ENCODE data around the gene ASMT.
"Not testable (repeated sequence)": the region's sequence is repeated elsewhere in the genome, so short reads cannot be mapped to it uniquely, and the experiment has no call there.

Gene ASMT, protein sequence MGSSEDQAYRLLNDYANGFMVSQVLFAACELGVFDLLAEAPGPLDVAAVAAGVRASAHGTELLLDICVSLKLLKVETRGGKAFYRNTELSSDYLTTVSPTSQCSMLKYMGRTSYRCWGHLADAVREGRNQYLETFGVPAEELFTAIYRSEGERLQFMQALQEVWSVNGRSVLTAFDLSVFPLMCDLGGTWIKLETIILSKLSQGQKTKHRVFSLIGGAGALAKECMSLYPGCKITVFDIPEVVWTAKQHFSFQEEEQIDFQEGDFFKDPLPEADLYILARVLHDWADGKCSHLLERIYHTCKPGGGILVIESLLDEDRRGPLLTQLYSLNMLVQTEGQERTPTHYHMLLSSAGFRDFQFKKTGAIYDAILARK

DNA sequence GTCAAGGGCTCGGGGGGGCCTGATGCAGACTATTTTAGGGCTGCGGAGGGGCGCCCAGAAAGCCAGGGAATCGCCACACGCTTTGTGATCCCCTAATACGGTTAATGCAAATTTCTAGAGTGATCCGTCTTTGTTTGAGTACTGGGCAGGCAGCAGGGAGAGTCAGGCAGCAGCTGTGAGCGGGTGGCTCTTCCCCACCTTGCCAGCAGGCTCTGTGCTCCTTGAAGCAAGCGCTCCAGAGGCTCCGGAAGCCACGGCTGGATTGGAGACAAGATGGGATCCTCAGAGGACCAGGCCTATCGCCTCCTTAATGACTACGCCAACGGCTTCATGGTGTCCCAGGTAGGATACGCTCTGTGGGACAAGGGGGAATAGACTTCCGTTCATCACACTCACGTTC lies at the start of gene ASMT:
TSS of gene ASMT (plus strand) at position 133 of the 400 bp plus-strand sequence. CDS start at position 274, 141 bp downstream.
- DNase-seq, result no peak

DNA sequence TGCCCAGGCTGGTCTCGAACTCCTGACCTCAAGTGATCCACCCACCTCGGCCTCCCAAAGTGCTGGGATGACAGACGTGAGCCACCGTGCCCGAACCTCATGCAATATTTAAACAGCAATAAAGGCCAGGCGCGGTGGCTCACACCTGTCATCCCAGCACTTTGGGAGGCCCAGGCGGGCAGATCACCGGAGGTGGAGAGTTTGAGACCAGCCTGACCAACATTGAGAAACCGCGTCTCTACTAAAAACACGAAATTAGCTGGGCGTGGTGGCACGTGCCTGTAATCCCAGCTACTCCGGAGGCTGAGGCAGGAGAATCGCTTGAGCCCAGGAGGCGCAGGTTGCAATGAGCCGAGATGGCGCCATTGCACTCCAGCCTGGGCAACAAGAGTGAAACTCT lies 40.7 kb upstream of the ASMT start:
- DNase-seq, result not testable (repeated sequence)

DNA sequence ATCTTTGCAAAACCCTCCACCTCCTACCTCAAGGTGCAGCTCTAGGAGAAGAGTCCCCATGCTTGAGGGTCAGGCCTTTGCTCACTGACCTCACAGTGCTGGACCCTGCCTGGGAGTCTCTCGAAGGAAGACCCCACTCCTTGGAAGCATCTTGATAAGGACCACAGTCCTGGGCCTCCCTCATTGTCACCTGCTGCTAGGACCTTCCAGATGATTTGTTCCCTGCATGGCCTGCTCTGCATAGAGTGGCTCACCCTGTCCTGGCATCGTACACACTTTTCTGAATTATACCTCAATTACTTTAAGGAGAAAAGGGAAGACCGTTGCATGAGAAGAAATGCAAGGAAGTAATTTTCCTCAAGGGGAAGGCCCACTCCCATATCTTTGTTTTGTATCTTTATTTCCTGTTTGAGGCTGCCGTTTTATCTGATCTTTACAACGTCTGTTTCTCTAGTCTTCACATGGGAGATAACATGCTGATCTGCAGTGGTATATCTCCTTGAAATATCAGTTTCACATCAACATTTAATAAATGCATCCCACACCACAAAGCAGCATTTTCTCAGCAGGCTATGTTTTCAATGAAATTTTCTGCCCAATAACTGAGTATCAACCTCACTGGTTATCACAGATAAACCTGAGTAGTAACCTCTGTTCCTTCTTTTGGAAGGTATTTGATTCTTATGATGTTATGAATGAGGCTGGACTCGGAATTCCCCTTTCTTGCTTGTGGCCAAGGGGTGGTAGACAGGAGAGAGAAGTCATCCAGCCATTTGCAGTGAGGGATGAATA lies 38.5 kb upstream of the ASMT start:
- no peak for DNase-seq

DNA sequence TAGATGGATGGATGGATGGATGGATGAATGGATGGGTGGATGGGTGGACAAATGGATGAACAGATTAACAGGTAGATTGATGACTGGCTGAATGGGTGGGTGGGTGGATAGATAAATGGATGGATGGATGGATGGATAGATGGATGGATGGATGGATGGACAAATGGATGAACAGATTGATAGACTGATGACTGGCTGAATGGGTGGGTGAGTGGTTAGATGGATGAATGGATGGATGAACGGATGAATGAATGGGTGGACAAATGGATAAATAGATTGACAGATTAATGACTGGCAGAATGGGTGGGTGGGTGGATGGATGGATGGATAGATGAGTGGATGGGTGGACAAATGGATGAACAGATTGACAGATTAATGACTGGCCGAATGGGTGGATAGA lies 37.0 kb upstream of the ASMT start:
- no peak for DNase-seq

DNA sequence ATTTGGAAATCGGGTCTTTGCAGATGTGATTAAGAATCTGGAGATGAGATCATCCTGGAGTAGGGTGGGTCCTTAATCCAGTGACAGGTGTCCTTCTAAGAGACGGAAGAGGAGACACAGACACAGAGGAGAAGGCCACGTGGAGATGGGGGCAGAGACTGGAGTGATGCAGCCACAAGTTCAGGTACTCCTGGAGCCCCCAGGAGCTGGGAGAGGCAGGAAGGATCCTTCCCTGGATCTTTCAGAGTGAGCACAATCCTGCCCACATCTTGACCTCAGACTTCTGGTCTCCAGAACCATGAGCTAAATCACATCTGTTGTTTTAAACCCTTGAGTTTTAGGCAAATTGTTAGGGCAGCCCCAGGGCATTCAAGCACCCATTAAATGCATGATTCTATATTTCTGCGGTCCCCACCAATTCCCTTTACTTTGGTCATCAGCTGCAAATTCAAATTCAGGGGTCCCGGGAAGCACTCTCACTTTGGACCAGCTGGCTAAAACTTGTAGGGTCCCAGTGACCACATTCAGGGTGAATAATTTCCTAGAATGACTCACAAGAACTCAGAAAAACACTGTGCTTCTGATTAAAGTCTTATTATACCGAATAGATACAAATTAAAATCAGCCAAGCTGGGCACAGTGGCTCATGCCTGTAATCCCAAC lies 36.2 kb upstream of the ASMT start:
- no peak for DNase-seq

DNA sequence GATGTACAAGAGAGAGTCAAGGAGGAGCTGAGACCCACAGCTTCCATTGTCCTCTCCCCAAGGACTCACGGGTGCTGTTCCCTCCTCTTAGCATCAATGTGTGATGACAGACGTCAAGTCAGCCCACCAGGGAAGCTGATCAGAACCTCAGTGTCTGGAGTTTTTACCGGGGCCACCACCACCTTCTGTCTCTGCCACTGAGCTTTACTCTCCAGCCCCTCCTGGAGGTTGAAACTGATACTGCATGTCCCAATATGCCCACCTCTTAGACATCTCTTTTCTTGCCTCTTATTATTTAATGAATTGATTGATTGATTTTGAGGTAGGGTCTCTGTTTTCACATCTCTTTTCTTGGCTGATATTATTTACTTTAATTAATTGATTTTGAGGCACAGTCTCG lies 33.7 kb upstream of the ASMT start:
- DNase-seq, result peak; percentile 69 to 79

DNA sequence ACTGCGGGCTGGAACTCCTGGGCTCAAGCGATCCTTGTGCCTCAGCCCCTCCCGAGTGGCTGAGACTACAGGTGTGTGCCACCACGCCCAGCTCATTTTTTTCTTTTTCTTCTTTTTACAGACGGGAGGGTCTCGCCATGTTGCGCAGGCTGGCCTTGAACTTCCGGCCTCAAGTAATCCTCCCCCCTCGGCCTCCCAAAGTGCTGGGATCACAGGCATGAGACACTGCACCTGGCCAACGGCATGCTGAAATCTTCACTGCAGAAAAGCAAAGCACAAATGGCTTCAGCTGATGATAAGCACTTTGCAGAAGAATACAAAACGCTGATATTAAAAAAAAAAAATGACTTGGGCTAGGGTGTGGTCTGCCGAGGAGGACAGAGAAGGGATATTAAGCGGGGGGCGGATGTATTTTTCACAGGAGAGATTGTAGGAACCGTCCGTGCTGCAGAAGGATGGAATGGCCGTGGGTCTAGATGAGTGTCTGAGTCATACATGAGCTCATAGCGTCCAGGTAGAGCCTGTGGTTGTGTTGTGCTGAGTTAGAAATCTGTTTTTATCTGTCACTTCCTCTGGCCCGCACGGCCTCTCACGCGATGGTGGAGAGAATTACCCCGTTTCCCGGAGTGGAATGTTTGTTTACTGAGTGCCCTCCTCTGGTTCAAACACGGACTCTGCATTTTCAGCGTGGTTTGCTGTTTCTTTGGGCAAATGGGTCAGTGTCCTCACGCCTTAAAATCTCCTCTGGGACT lies 32.0 kb upstream of the ASMT start:
- DNase-seq, result no peak

DNA sequence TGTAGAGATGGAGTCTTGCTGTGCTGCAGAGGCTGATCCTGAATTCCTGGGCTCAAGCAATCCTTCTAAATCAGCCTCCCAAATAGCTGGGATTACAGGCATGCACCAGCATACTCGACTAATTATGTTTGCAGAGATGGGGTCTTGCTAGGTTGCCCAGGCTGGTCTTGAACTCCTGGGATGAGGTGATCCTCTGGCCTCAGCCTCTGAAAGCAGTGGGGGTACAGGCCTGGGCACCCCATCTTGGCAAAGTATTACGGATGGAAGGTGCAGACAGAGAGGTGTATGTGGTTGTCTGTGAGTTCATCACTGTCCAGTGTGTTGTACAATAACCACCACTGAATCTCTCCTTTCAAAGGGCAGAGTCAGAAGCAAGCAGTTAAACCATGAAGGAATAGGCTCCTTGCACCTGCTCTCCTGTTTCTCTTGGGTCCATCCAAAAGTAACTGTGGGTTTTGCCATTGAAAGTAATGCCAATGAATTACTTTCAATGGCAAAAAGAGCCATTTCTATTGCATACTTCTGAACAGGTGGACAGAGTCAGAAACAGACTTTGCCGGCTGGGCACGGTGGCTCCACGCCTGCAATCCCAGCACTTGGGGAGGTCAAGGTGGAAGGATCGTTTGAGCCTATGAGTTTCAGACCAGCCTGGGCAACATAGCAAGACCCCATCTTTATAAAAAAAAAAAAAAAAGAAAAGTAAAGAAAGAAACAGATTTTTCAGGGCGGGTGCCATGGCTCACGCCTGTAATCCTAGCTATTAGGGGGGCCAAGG lies 30.4 kb upstream of the ASMT start:
- DNase-seq, result no peak

DNA sequence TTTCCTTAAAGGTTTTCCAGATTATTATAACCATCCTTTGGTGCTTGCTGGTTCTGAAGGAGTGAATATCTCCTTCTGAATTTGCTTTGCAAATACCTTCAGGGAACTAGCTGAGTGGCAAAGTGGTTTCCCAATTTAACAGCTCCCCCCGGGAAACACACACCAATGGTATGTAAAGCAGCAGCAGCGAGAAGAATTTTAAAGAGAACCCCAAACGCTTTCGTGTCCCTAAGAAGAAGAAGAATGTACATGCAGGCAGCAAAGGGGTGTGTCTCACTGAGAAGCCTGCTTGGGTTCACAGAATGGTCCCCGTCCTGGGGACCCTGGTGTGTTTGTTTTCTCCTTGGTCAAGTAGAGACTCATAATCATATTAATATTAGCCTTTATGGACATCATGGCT lies 27.7 kb upstream of the ASMT start:
- DNase-seq, result no peak

DNA sequence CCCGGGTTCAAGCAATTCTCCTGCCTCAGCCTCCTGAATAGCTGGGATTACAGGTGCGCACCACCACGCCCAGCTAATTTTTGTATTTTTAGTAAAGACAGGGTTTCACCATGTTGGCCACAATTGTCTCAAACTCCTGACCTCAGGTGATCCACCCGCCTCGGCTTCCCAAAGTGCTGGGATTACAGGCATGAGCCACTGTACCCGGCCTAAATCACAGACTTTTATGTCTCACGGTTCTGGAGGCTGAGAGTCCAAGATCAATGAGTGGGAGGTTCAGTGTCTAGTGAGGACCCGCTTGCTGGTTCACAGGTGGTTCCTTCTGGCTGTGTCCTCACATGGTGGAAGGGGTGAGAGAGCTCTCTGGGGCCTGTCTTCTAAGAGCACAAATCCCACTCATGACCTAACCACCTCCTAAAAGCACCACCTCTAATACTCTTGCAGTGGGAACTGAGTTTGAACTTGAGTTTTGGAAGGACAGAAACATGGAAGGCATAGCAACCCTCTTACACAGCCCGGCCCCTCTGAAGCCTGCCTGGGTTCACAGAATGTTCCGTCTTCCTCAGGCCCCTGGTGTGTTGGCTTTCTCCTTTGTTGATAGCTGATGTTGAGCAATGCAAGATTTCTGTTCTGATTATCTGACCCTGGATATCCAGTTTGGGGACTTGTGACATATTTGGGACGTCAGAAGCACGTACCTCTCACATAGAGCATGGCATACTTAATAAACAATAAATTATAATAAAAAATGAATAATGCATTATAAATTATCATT lies 25.3 kb upstream of the ASMT start:
- no peak for DNase-seq

DNA sequence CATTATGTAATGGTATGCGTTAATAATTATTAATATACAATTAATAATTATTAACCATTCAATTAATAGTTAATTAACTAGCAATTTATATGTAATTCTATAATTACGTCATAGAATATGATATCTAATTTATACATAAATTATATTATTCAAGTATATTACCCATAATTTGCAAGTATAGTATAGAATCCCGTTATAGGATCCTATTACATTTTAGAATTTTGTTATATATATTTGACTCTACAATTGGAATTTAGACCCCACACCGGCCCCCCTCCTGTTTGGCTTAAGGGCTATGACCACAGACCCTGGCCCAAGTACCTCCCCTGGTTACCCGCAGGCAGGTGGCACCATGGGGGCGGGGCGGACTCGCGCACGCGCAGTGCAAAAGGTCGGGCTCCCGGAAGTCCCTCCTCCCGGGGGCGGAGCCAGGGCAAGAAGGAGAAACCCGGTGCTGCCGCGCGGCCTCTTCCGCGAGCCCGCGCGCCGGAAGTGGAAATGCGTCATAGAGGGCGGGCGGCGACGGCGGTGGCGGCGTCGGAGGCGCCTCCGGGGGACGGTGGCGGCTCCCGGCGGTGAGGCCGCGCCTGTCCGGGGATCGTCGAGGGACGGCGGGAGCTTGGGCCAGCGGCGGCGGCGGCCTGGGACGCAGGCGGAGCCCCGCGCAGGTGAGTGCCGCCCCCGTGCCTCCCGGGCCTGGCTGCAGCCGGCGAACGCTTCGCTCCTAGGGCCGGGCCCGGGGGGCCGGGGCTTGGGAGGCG lies 23.6 kb upstream of the ASMT start, which contains the start of gene AKAP17A:
TSS of gene AKAP17A (plus strand) at position 503 of the 761 bp plus-strand sequence. CDS start 1,859 bp downstream, outside the sequence.
- DNase-seq, result peak; percentile 59 to 66

DNA sequence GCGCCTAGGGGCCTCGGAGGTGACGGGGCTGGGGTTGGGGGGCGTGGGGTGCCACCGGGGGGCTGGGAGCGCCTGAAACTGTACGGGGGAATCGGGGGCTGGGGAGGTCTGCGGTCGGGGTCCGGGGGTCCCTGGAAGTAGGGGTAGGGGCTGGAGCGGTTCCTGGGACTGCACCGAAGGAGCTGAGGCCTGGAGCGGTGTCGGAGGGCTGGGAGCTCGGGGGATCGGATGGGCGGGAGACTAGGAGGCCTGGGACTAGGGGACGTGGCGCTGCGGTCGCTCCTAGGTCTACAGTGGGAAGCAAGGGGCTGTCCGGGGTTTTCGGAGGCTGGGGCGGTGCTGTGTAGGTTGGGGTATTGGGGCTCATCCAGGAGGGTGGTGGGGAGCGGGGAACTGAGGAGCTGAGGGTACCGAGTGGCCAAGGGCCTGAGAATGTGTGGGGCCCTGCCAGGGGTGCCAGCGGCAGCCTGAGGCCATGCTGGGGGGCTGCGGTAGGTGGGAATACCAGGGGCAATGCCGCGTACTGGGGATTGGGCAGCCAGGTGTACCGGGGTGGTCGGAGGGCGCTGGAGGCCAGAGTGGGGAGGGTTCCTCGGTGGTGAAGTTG lies 22.9 kb upstream of the ASMT start:
- DNase-seq, result no peak

DNA sequence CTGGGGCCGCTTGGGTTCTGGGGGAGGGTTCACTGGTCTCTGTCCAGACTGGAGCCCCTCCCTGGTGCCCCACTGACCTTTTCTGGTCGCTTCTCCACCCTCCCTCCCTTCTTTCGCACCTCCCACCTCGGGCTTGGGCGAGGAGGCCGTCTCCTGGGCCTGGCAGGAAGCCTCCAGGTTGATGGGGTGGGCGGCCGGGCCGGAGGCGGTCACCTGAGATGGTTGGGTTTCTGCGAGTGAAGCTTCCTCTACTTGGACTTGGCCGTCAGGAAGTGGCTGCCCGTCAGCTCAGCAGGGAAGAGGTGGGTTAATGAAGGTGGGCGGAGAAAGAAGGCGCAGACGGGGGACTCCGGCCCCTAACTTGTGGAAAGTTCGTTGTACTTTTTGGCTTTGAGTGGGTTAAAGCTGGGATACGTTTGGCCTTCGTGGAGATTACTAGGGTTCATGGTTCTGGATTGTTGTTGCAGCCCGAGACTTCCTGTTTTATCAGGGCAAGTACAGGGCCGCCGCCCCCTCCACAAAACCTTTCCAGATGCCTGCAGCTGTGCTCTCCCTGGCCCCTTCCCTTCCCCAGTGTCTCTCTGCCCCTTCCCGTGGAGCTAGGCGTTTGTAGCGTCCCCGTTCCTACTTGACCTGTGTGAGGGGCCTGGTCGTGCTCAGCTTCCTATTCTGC lies 22.3 kb upstream of the ASMT start:
- peak; percentile 47 to 59 for DNase-seq

DNA sequence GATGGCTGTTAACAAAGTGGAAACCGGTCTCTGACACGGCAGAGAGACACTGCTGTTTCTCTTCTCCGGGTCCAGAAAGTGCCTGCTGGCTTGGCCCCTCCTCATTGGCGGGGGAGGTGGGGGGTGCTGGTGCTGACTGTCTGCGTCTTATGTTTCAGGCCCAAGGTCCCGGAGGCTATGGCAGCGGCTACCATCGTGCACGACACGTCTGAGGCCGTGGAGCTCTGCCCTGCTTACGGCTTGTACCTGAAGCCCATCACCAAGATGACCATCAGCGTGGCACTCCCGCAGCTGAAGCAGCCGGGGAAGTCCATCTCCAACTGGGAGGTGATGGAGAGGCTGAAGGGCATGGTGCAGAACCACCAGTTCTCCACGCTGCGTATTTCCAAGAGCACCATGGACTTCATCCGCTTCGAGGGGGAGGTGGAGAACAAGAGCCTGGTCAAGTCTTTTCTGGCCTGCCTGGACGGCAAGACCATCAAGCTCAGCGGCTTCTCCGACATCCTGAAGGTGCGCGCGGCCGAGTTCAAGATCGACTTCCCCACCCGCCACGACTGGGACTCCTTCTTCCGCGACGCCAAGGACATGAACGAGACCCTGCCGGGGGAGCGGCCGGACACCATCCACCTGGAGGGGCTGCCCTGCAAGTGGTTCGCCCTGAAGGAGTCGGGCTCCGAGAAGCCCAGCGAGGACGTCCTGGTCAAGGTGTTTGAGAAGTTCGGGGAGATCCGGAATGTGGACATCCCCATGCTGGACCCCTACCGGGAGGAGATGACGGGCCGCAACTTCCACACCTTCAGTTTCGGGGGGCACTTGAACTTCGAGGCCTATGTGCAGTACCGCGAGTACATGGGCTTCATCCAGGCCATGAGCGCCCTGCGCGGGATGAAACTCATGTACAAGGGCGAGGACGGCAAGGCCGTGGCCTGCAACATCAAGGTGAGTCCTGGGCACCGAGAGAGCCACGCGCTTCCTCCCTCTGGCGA lies 21.3 kb upstream of the ASMT start:
- no peak for DNase-seq

DNA sequence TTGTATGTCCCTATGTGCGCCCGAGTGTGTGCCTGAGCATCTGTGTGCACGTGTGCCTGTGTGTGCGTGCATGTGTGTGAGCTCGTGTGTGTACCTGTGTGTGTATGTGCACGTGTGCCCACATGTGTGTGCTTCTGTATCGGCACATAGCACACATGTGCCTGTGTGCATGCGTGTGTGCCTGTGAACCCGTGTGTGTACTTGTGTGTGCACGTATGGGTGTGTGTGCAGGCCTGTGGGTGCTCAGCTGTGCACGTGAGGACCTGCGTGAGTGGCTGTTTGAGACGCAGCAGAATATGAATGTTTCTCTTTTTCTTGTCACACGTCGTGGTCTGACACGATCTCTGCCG lies 19.2 kb upstream of the ASMT start:
- no peak for DNase-seq

DNA sequence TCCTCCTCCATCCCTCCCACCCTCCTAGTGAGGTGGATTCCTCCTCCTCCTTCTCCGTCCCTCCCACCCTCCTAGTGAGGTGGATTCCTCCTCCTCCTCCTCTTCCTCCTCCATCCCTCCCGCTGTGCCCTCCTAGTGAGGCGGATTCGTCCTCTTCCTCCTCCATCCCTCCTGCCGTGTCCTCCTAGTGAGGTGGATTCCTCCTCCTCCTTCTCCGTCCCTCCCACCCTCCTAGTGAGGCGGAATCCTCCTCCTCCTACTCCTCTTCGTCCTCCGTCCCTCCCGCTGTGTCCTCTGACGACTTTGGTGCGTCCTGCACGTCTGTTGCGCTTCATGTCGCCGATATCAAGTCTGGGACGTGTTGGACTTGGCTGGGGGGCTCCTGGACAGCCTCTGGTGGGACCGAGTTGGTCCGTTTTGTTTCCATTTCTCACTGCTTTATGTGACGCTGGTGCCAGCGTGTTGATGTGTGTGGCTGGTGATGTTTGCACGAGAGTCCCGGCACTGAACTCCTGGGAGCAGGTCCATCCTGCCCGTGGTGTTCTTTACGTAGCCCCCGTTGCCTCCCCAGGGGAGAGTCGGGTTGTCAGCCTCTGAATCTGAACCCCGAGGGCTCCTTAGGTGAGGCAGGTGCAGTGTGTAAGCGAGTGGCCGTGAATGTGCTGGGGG lies 18.0 kb upstream of the ASMT start:
- no peak for DNase-seq

DNA sequence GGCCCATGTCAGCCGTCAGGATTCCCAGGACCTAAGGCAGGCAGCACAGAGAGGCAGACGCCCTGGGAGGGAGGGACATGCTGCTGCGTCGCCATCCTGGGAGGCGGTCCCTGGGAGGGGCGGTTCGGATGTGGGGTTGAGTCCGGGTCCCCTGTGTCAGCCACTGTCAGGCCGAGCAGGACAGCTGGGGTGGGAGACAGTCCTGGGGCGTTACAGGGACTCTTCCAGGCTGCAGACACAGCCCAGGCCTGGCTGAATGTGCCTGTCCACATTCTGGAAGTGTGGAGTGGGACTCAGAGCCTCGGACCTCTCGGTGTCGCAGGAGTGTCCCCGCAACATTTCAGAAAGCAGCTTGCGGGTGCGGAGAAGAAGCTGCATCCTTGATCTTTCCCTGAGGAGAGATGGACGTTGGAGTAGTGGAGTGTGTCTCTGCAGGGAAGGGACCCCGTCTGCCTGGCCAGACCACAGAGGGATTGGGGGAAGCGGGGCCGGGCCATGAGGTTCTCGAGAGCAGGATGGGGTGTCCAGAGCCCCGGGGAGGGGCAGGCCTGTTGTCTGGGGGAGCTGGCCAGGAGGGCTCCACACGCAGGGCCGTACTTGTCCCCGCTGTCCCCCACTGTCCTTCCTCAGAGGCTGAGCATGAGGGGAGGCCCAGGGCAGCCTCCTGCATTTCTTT lies 17.4 kb upstream of the ASMT start:
- no peak for DNase-seq

All from Kasumi-1 (cell line).